Measurements from ENCODE around the gene SFXN4.

- TF ChIP-seq RAD21 (IDR thresholded peaks at IDR 0.05) (no peak), CTCF (IDR thresholded peaks at IDR 0.05; ENCODE audit: low read depth, low read length, missing input control) (no peak), GABPA (IDR thresholded peaks at IDR 0.05 in 1 of 2, conservative IDR thresholded peaks at IDR 0.05 in 1 of 2) (no peak)
Observed at GRCh38 chr10:119190954-119191785, 25.7 kb upstream of the SFXN4 start.
